Fibroblast of gingiva (primary cell): ENCODE results near the gene GSG1L.

ENCODE experiments used
- DNase-seq: peaks from one replicate; pipeline ENCODE4 v3.0.0-alpha.2; 2011; ENCODE audit warnings: low read depth

Gene GSG1L

DNA sequence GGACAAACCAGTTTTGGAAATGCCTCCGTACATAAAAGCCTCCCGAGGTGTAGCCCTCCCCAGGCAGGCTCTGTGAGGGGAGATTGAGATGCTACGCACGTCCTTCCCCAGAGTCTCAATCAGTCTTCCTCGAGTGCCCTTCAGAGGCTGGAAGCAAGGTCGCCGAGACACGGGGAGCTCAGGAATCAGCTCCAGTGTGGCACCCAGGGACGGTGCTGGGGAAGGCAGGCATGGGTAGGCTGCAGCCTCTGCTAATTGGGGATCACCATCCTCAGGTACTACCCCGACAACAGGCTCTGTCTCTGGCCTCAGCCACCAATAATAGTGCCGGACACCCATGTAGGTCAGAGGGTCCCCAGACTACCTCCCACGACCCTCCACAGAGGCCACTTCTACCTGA lies 28.1 kb upstream of the GSG1L start:
- DNase-seq = no peak

DNA sequence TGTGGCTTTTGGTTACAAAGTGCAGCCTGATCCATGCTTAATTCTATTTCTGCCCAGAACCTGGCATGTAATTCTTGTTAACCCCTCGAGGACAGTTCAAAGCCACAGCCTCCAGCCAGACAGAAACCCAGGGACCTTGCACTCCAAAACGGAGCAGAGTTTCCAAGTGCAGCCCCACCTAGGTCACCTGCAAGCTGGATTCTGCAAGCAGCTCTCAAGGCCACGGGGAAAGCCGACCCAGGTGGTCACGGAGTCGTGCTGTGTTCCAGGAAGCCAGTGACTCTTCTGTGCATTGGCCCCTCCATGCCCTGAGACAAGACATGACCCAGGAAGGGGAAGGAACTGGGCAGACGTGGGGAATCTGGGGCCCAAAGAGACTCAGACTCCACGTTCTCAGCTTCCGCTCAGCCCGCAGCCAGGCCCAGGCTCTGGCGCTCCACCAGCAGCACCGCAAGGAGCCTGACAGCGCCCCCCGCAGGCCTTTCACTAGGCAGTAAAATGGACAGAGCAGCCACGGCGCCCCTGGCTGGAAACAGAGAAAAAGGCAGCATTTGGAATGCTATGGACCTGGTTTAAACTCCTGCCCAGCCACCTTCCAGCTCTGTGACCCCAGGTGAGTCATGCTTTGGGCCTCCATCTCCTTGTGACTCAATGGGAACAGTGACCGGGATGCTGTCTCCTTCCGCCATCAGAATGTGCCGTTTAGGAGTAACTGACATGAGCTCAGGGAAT lies 27.3 kb upstream of the GSG1L start:
- no peak for DNase-seq

DNA sequence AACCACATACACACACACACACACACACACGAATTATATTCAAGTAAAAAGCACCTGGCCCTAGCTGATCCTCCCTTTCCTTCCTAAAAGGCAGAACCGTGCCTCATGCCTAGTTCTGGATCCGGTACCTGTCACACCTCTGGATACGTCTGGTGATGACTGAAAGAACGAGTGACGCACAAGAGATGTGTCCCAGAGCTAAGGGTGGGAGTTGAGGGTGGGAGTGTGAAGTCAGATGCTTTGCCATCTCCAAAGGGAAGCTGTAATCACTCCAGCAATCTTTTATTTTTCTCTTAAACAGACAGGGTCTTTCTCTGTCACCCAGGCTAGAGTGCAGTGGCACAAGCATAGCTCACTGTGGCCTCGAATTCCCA lies 26.5 kb upstream of the GSG1L start:
- no peak for DNase-seq

DNA sequence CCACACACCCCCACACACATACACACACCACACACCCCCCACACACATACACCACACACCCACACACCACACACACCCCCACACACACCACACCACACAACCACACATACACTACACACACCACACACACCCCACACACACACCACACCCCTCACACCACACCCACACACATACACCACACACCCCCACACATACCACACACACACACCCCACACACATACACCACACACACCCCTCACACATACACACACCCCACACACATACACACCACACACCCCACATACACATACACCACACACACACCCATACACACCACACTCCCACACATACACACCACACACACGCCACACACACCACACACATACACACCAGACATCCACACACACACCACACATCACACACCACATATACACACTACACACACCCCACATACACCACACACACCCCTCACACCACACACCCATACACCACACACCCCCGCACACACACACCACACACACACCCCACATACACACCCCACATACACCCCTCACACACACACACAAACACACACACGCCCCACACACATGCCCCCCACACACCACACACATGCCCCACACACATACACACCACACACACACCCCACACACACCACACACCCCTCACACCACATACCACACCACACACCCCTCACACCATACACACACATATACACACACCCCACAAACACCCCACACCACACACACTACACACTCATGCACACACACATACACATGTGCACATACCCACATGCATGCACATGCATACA lies 25.9 kb upstream of the GSG1L start:
- DNase-seq = no peak

DNA sequence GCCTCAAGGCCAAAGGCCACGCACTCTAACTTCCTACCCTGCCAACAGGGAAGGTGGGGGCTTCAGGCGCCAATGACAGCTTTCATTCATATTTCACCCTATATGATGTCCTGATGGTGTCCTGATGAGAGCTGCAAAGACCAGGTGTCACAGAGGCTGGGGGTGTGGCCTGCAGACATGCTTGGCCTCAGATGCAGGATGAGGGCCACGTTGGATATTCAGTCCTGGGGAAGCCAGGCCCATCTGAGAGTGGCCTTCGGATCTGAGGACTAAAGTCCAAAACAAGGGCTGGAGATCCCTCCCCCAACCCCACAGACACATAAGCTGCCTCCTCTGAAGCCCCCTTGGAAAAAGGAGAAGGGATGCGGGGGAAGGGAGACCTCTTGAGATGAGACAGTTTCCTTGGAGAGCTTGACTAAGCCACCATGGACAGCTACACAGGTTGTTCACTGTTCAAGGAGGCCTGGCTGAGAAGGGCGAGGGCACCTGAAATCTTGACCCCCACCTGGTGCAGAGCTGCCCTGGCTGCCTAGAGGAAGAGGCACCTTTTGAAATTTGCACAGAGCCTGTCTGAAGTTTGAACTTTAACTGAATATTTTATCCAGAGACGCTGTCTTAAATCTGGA lies 24.3 kb upstream of the GSG1L start:
- no peak for DNase-seq

DNA sequence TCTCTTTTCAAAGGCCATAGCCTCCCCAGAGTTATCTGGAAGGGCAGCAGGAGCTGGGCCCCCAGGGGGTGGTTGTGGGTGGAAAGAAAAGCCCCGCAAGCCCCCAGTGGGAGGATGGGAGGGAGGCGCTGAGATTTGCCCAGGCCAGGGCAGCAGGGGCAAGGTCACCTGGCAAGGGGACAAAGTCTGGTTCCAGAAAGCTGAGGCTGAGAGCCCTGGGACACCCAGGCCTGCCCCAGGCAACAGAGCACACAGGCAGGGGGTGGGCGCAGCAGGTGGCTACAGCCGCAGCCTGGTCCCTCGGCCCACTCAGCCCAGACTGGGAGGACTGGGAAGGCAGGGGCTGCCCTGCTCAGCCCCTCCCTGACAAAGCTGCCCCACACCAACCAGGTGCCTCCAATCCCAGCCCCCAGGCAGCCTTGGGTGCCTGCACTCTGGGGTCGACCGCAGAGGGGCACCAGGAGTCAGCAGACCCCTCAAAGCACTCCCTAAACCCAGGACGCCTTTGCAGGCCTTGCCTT lies 23.7 kb upstream of the GSG1L start:
- DNase-seq = no peak

DNA sequence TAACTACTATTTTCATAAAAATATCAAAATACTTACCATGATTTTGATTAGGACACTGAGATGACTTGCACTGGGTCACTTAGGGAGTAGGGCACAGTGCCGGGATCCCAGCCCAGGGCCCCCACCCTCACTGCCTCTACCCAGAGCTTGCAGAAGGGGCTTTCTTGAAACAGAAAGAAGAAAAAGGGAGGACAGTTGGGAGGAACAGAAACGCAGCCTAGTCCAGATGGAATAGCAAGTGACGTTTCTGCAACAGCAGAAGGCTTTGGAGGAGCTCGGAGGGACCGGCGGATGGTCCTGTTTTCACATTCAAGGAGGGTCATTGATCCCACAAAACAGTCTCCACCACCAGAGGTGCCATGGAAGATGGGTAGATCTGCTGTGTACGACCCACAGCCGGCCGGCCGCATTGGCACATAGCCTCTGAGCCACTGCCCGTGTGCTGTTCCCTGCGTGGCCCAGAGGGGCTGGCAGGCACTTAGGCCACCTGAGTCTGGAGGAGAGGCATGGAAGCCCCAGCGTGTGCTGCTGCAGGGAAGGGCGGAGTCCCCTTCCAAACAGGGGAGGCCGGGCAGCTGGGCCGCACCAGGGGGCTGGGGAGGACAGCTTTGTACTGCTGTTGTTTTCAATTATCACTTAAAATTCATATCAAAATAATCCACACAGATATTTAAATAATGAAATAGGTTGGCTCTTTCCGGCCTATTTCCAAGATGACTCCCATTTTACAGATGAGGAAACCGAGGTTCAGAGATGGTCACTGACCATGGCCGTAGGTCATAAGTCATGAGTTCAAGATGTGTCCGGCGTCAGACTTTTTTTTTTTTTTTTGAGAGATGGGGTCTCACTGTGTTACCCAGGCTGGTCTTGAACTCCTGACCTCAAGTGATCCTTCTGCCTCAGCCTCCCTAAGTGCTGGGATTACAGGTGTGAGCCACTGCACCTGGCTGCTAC lies 22.9 kb upstream of the GSG1L start:
- no peak for DNase-seq

DNA sequence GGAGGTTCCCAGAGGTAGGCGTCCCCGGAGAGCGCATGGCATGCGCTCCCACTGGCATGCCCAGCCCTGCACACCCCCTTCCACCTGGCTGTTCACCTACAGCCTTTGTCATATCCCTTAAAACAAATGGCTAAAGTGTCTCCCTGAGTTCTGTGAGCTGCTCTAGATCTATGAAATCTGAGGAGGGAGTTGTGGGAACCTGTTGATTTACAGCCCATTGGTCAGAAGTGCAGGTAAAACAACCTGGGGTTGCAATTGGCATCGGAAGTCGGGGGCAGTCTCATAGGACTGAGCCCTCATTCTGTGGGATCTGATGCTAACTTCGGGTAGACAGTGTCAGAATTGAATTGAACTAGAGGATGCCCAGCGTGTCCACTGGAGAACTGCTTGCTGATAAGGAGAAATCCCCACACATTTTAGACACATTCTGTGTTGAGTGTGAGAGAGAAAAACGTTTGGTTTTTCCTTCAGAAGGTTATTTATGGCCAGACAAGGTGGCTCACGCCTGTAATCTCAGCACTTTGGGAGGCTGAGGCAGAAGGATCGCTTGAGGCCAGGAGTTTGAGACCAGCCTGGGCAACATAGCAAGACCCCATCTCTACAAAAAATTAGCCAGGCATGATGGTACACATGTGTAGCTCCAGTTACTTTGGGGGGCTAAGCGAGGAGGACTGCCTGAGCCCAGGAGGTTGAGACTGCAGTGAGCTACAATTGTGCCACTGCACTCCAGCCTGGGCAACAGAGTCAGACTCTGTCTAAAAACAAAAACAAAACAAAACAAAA lies 22.1 kb upstream of the GSG1L start:
- DNase-seq = no peak

DNA sequence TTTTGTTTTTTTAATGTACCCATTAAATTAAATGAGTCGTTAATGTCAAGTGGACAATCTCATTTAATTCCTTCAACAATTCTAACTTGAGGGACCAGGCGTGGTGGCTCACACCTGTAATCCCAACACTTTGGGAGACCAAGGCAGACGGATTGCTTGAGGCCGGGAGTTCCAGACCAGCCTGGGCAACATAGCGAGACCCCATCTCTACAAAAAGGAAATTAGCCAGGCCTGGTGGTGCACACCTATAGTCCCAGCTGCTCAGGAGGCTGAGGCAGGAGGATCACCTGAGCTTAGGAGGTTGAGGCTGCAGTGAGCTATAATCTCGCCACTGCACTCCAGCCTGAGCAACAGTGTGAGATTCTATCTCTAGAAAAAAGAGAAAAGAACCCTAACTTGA lies 20.7 kb upstream of the GSG1L start:
- DNase-seq = no peak

DNA sequence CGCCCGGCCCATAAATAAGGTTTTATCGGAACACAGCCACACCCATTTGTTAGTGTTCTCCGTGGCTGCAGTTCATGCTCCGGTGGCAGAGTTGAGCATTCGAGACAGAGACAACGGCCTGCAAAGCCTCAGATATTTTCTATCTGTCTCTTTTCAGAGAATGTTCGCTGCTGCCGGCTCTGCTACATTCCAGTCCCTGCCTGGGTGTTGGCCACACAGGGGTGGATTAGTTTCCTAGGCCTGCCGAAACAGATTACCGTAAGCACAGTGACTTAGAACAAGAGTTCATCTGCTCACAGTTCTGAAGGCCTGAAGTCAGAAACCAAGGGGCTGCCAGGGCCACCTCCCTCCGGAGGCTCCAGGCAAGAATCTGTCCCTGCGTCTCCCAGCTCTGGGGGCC lies 19.1 kb upstream of the GSG1L start:
- peak; percentile 6 for DNase-seq

DNA sequence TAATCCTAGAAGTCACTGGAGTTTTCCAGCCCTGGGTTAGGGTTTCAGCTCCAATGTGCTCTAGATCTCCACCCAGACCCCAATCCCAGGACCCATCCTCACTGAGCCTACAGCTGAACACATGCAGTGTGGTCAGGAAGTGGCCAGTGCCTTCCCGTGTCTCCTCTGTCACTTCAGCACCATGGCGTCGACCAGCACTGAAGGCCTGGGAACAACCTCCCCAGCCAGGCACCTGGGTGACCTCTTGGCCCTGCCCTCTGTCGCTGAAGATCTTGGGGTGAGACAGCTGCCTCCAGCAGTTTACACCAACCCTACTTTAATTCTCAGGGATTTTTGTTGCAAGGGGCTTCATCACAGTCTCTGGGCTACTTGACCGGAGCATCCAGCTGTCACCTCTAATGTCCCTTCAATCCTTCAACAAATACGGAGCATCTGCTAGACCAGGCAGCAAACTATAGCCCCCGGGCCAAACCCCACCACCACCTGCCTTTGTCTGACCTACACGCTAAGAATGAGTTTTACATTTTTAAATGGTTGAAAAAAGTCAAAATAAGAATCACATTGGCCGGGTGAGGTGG lies 18.0 kb upstream of the GSG1L start:
- DNase-seq = no peak

DNA sequence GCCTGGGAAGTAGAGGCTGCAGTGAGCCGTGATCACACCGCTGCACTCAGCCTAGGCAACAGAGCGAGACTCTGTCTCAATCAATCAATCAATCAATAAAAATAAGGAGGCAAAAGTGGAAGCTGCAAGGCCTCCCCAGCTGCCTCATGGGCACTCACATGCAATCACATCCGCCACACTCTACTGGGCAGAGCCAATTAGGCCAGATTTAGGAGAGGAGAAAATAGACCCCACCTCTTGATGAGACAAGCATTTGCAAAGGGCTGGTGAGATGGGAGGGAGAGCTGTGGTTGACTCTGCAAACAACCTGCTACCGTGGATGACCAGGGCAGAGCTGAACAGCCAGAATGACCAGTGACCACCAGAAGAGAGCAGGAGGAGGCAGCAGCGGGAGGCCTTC lies 14.7 kb upstream of the GSG1L start:
- no peak for DNase-seq

DNA sequence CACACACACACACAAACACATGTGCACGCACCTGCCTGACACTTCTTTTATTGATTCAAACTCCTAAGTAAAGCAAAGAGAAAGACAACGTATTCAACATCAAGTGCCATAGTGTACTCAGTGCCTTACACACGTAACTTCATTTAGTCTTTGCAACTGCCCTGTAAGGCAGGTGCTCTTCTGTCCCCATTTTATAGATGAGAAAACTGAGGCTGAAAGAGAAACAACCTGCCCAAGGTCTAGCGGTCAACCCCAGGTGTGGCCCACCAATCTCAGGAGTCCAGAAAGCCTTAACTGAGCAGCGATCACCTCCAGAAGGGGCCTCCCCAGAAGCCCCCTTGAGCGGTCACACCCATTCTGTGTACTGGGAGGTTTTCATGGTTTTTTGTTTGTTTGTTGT lies 10.3 kb upstream of the GSG1L start:
- no peak for DNase-seq

DNA sequence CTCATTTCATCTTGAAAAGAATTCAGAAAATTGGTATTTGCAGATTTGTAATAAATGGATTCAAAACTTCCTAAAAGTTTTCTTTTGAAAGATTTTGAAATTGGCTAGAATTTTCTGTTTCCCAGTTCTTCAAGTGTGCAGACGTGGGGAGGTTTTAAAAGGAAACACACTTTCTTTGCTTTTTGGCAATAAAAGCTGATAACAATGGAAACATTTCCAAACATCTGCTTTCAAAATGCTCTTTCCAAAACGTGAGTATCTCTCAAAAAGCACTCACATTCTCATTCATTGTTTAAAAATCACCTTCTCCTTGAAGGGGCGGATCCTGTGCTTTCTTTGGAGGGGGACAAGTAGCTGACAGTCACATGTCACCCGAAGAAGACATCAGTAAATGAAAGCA lies 8.6 kb upstream of the GSG1L start:
- no peak for DNase-seq

DNA sequence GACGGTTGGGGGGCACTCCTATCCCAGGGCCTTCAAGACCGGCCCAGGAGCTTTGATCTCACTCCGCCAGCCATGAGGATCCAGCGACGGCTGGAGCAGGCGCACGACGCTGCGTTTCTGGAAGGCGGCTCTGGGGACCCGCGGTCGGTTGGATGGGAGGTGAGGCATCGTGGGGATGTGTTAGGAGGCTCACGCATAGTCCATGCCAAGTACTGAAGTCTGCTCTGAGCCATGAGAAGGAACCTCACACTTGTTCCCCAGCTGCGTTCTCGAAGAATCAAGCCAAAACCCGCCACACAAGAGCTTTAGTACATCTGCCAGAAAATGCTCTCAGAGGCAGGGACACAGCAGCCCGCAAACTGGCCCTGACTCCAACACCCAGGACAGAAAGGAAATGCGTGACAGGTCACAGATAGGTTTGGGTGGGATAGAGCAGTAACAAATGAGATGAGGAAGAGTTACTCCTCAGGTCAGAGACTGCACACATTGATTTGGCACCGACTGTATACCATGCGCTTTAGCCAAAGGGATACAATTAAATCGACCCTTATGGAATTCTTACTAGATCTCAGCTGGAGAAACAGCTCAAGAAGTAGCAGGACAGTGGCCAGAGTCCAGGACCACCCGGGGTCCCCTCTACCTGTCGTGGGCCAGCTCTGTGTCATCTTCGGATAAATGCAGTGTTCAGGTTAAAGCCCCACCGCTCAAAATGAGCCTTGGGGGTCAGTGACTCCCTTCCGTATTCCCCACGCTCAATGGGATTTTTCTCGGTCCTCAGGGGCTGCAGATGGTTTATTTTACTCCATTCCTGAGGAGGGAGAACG lies 6.7 kb upstream of the GSG1L start:
- no peak for DNase-seq

DNA sequence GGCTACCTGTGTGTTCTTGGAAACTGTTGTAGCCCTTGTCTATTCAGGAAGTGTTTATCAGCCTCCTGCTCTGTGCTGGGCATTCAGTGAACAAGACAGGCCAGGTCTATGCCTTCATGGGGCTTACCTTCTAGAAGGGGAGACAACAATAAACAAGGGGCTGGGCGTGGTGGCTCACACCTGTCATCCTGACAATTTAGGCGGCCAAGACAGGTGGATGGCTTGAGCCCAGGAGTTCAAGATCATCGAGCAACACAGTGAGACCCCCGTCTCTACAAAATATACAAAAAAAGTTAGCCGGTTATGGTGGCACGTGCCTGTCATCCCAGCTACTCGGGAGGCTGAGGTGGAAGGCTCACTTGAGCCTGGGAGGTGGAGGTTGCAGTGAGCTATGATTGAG lies 5.5 kb upstream of the GSG1L start:
- no peak for DNase-seq

DNA sequence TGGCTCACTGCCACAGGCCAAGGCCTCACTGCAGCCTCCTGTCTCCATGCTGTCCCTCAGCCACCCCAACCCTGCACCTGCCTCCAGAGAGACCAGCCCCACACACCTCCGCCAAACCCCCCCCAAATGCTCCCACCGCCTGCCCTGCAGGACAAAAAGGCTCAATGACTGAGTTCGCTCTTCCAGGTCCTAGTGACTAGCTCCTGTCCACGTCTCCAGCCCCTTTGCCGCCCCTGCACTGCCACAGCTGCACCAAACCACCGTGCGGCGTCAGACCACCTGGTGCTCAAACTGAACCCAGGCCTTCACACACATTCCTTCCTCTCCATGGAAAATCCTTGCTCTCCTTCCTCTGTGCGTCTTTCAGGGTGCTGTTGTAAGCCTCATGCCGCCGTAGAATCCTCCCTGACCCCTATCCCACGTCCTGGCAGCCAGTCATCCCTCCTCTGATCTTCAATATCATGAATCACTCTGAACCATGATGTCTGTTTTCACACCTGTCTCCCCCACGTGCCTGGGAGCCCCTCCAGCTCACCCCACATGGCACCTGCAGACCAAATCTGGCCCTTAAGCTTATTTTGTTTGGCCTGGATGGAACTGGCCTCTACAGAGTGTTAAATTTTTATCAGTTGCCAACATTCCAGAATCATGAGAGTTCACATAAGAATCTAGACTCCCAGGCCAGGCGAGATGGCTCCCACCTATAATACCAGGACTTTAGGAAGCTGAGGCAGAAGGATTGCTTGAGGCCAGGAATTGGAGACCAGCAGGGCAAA lies 4.3 kb upstream of the GSG1L start:
- no peak for DNase-seq

DNA sequence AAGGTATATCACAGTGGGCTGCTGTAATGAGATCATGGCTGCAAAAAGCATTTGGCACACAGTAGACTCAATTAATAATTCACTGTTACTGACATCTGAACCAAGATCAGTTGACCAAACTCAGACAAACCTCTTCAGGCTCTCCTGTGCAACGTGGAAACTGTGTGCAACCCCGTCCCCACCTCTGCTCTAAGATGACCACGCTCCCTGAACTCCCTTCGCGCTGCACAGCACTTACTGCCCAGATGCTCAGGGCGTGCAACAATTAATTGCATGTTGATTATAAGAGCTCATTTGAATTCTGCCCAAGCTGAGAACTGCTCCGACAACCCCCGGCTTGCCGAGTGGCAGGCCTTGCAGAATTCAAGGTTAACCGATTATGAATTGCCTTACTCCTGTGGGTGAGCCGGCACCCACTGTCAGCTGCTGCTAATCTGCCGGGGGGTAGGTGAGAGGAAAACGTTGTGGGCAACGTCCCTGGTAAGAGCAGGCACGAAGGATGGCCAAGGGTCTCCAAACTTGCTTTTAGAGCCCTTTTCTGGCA lies 1.3 kb upstream of the GSG1L start:
- no peak for DNase-seq

DNA sequence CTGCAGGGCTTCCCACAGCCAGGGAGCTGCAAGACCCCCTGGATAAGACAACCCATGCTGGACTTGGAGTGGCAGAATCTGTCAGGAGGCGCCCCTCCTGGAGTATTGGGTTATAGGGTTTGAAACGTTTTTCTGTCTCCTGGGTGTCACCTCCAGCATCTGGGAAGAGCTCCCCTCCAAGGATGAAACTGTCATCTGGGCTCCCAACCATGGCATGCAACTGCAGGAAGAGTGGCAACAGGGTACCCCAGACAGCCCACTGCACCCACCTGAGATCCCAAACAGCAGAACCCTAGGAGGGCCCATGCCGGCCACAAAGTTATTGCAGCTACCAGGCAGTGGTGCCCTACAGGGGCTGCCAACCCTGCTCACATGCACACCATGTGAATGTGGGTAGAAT lies 636 bp upstream of the GSG1L start:
- DNase-seq = no peak
